Stimulated activated CD8-positive, alpha-beta memory T cell treated with anti-CD3 and anti-CD28 coated beads, Interleukin-2, amount 100 ng/mL, for 1 hour (primary cell): Measurements from ENCODE around the gene LIN7A.

Experiments used
- DNase-seq, 2 donors: peaks; one replicate each; pipeline ENCODE4 v3.0.0-alpha.2; 2020; ENCODE audit warnings: low read depth in 2 of 2

LIN7A gene

GRCh38 chr12:80937391-80938238 lies at the start of gene LIN7A:
LIN7A (minus strand) TSS chr12:80937934; CDS start chr12:80937722, 212 bp downstream.
- DNase-seq: no peak

GRCh38 chr12:80986224-80986623 lies 48.5 kb upstream of the LIN7A start:
- DNase-seq: no peak

- DNase-seq: no peak
These were observed 42.1 kb upstream of the LIN7A start for GRCh38 chr12:80979816-80980215.

- no peak for DNase-seq
These were observed 41.5 kb upstream of the LIN7A start for GRCh38 chr12:80979251-80979650.

GRCh38 chr12:80977346-80977745 lies 39.6 kb upstream of the LIN7A start:
- DNase-seq: no peak

- DNase-seq: no peak
These were observed 30.6 kb upstream of the LIN7A start for GRCh38 chr12:80968326-80968725.

- DNase-seq: no peak
These were observed 29.8 kb upstream of the LIN7A start for GRCh38 chr12:80967565-80967964.

GRCh38 chr12:80966001-80966400 lies 28.3 kb upstream of the LIN7A start:
- DNase-seq: no peak

GRCh38 chr12:80958162-80958561 lies 20.4 kb upstream of the LIN7A start:
- no peak for DNase-seq

GRCh38 chr12:80954857-80955520 lies 17.3 kb upstream of the LIN7A start:
- no peak for DNase-seq

GRCh38 chr12:80952443-80952842 lies 14.7 kb upstream of the LIN7A start:
- no peak for DNase-seq

GRCh38 chr12:80946591-80946990 lies 8.9 kb upstream of the LIN7A start:
- no peak for DNase-seq

GRCh38 chr12:80943338-80943737 lies 5.6 kb upstream of the LIN7A start:
- no peak for DNase-seq

- DNase-seq: no peak
These were observed 4.2 kb upstream of the LIN7A start for GRCh38 chr12:80941916-80942315.

GRCh38 chr12:80939231-80939950 lies 1.7 kb upstream of the LIN7A start:
- no peak for DNase-seq

GRCh38 chr12:80938397-80938796 lies 663 bp upstream of the LIN7A start:
- no peak for DNase-seq

- no peak for DNase-seq
These were observed 918 bp downstream of the LIN7A start for GRCh38 chr12:80936642-80937390.

- DNase-seq: no peak
These were observed 1.4 kb downstream of the LIN7A start for GRCh38 chr12:80936353-80936641.

GRCh38 chr12:80935111-80935510 lies 2.6 kb downstream of the LIN7A start:
- no peak for DNase-seq

- no peak for DNase-seq
These were observed 11.8 kb downstream of the LIN7A start for GRCh38 chr12:80925983-80926382.

GRCh38 chr12:80925237-80925636 lies 12.5 kb downstream of the LIN7A start:
- no peak for DNase-seq

GRCh38 chr12:80924437-80924836 lies 13.3 kb downstream of the LIN7A start:
- no peak for DNase-seq
